ENCODE data around the gene CBY2.
"Not testable (repeated sequence)": the region's sequence is repeated elsewhere in the genome, so short reads cannot be mapped to it uniquely, and the experiment has no call there.

The CBY2 gene, protein sequence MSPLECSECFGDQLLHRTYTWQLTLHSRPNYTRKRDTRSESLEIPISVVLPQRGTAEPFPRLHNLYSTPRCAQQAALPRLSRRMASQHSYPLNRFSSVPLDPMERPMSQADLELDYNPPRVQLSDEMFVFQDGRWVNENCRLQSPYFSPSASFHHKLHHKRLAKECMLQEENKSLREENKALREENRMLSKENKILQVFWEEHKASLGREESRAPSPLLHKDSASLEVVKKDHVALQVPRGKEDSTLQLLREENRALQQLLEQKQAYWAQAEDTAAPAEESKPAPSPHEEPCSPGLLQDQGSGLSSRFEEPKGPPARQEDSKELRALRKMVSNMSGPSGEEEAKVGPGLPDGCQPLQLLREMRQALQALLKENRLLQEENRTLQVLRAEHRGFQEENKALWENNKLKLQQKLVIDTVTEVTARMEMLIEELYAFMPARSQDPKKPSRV

GRCh38 chr13:45702088-45702487 is at the start of gene CBY2:
TSS of gene CBY2 (plus strand) at chr13:45702320. CDS start at chr13:45702391, 71 bp downstream.
- DNase-seq (ENCODE audit: low read depth) = no peak

GRCh38 chr13:45654633-45655349 is 47.3 kb upstream of the CBY2 start:
- DNase-seq (ENCODE audit: low read depth) = no peak

DNA sequence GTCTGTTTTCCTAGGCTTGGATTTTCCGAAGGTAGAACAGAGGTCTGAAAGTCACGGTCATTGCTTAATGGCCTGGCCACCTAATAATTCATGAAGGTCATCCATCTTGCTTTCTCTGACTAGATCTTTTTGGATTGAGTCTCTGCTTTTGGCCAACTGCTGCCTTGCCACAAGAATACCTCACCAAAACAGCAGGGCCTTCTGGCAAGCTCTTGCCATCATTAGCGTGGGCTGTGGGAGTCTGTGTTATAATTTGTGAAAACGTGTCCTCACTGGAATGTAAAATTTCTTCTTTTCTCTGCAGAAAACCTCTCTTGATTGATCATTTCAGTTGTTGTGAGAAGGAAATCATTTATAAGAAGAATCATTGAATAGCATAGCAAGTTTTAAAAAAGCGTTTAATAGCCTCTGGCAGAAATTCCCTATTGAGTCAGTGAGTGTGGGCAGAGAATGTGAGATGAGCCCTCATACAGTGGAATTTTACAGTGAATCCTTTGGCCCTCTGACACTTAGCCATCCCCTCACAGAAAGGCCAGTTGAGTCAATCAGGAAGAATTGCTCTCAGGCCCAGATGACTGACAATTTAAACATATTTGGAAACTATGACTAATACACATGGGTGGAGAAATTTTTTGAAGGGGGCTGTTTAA is 43.4 kb upstream of the CBY2 start:
- DNase-seq (ENCODE audit: low read depth) = peak; percentile 29

- DNase-seq (ENCODE audit: low read depth) = no peak
Observed at GRCh38 chr13:45659536-45659935, 42.6 kb upstream of the CBY2 start.

DNA sequence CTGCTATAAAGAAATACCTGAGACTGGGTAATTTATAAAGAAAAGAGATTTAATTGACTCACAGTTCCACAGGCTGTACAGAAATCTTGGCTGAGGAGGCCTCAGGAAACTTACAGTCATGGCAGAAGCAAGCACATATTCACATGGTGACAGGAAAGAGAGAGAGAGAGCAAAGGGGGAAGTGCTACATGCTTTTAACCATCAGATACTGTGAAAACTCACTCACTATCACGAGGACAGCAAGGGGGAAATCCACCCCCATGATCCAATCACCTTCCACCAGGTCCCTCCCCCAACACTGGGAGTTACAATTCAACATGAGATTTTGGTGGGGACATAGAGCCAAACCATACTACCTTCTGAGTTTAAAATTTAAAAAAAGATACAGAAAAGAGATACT is 41.7 kb upstream of the CBY2 start:
- not testable (repeated sequence) for DNase-seq (ENCODE audit: low read depth)

DNA sequence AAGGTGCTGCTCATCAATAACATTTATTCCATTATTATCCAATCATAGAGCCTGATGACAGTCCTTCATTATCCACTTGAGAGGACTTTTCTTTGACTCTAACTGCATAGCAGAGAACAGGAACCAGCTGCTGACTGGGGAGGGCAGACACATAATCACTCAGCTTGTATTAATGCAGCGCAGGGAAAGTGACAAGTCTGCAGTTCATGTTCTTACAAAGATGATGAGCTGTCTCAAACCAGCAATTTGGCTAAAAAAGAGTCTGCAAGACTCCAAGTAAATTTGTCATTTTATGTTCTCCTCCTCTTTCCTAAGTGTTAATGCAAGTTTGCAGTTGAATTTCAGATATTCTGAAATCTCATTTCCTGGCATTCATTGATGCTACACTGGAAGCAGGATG is 40.0 kb upstream of the CBY2 start:
- no peak for DNase-seq (ENCODE audit: low read depth)

DNA sequence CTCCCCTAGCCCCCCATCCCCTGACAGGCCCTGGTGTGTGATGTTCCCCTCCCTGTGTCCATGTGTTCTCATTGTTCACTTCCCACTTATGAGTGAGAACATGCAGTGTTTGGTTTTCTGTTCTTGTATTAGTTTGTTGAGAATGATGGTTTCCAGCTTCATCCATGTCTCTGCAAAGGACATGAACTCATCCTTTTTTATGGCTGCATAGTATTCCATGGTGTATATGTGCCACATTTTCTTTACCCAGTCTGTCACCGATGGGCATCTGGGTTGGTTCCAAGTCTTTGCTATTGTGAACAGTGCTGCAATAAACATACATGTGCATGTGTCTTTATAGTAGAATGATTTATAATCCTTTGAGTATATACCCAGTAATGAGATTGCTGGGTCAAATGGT is 39.2 kb upstream of the CBY2 start:
- DNase-seq (ENCODE audit: low read depth) = not testable (repeated sequence)

GRCh38 chr13:45669626-45670025 is 32.5 kb upstream of the CBY2 start:
- DNase-seq (ENCODE audit: low read depth) = not testable (repeated sequence)

DNA sequence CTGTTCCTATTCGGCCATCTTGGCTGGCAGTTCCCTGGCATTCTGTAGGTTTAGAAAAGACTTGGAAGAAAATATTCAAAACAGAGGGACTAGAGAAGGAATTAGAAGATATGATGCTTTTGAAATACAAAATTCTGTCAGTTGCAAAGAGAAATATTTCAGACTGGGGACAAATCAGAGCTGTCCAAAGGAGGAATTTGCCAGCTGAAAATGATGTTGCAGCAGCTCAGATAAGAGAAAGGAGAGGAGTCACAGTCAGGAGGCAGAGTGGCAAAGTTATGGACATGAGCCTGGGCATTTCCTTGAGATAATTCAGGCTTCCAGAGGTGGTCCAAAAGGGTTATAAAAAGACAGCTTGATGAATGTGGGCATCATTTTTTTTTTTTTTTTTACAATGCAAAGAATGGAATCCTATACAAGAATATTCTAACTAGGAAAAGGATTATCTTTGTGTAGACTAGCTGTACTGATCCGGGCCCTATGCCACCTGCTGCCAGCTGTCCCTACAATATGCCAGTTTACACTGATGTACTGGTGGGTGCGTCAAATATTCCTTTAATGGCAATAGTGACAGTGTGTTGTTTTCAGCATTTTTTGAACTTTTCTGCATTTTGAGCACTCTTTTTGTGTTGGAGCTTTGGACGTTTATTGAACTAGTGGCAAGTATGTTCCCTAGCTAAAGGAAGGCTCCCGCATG is 31.8 kb upstream of the CBY2 start:
- no peak for DNase-seq (ENCODE audit: low read depth)

GRCh38 chr13:45674908-45675307 is 27.2 kb upstream of the CBY2 start:
- DNase-seq (ENCODE audit: low read depth) = peak; percentile 55

- no peak for DNase-seq (ENCODE audit: low read depth)
Observed at GRCh38 chr13:45678282-45678681, 23.8 kb upstream of the CBY2 start.

GRCh38 chr13:45681113-45681512 is 21.0 kb upstream of the CBY2 start:
- no peak for DNase-seq (ENCODE audit: low read depth)

- DNase-seq (ENCODE audit: low read depth) = no peak
Observed at GRCh38 chr13:45682494-45683008, 19.6 kb upstream of the CBY2 start.

GRCh38 chr13:45683701-45684100 is 18.4 kb upstream of the CBY2 start:
- no peak for DNase-seq (ENCODE audit: low read depth)

- no peak for DNase-seq (ENCODE audit: low read depth)
Observed at GRCh38 chr13:45688577-45688976, 13.5 kb upstream of the CBY2 start.

DNA sequence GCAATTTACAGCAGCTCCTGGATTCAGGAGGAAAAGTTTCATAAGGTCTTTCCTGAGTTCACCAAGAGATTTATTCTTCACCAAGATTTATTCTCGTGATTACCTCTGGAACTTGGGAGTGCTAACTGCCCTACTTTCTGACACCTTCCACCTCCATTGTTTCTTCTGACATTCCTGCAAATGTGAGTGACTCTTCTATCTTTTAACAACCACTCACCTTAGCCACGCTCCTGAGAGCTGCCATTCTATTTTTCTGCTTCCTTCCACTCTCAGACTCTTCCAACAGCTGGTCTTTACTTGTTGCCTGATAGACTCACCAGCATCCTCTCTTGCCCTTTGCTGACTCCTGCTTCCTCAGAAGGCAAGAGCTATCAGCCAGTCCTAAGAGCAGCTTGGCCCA is 11.5 kb upstream of the CBY2 start:
- no peak for DNase-seq (ENCODE audit: low read depth)

GRCh38 chr13:45691251-45691650 is 10.9 kb upstream of the CBY2 start:
- DNase-seq (ENCODE audit: low read depth) = no peak

DNA sequence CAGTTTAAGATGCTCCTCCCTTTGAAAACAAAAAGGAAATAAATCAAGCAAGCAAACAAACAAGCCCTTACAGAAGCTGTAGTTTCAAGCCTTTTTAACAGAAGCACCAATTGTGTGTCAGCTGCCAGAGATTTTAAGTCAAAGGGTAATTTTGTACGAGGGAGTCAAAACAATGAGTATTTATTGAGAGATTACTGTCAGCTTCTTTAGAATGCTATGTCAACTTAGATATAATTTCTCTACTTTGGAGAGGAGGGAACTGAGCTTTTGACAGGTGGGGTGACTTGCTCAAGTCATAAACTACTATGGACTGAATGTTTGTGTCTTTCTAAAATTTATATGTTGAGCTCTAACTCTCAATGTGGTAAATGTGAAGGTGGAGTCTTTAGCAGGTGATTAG is 10.5 kb upstream of the CBY2 start:
- DNase-seq (ENCODE audit: low read depth) = no peak

DNA sequence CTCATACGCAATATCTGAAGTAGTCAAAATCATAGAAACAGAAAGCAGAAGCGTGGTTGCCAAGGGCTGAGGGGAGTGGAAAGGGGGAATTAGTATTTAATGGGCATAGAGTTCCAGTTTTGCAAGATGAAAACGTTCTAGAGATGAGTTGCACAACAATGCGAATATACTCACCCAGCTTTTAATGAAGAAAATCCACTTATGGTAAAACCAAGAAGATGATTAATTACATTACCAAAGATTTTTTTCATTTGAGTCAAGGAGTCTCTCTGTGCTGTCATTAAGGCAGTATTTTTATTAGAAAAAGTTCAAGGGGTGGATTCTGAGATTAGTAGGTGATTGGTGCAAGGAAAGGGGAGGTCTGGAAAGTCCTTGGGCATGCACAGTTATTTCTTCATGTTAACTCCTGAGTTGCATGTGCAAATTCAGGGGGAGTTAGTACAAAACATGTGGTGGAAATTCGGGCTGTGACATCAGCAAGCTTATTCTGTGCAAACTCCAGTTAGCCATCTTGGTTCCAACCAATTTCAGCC is 6.9 kb upstream of the CBY2 start:
- no peak for DNase-seq (ENCODE audit: low read depth)

DNA sequence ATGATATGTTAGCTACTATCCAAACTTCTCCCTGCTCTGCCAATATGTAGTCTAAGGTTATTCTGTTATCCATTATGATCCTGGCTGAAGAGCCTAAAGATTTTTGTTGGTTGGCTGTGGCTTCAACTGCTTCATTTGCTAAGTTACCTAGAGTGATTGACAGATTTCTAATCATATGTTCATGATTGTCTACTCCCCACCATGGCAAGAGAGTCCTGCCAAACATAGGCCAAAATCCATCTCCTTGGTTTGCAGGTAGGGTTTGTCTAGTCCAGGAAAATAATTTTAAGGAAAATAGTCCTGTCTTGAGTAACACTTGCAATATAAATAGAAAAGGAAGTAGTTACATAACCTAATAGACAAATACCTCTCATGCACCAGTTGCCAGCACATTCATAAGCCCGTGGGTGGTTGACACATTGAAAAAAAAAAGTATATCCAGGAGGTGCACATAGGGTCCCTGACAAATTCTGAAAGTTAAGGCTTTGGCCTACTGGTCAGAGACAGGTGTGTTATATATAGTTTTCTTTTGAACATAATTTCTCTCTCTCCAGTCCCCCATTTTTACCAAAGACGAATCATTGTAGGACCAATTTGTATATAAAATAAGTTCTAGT is 5.4 kb upstream of the CBY2 start:
- DNase-seq (ENCODE audit: low read depth) = no peak

All from HS-27A (cell line).